ENCODE data around the gene UNC13C. TPM values are rescaled to one million over a fixed set of nuclear protein-coding genes. Genes with fewer than 3 reads are reported as not detected.

The UNC13C gene
- total RNA-seq, 1 experiment from 2014 or later = not detected

DNA sequence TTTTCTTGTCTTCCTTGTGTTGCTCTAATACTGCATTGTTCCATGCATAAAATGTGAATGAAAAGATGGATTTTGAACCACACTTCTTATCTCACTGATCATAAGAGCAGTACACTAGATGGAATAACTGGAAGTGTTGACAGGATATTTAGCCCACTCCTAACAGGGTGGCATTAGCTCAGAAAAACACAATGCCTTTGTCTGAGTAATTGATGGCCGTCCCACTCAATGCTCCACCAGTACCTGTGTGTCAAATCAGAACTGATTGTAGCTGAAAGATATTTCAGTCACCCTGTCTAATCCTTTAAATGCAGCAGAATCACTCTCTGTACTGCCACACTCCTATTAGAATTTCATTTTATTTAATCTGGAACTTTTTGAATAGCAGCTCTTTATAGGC, 526.5 kb downstream of the UNC13C start:
- ATAC-seq = no peak
- no TSS peak for BruUV-seq (replicated peaks)
- Histone ChIP-seq H3K4me1 (ENCODE audit: control insufficient read depth in 1 of 2, insufficient read depth in 2 of 2, low read length in 2 of 2) (no peaks in the 10 kb centered on the region), H3K4me2 (ENCODE audit: low read length) (no peak overlapping the region), H3K9me3 (ENCODE audit: control insufficient read depth in 1 of 2, insufficient read depth in 1 of 2, low read depth in 1 of 2, low read length in 2 of 2) (peaks cover 0 to 27% of the 10 kb centered on the region in 2 experiments; a peak in 2 of 4 replicates), H3K27ac (ENCODE audit: low read depth, low read length) (no peak overlapping the region), H2AFZ (ENCODE audit: low read depth, low read length, poor library complexity, severe bottlenecking) (no peak overlapping the region), H3K4me3 (replicated peaks in 1 of 2; ENCODE audit: low read depth in 1 of 2, low read length in 2 of 2) (no peak overlapping the region), H3K27me3 (ENCODE audit: insufficient read depth, low read length) (no peaks in the 10 kb centered on the region), H3K36me3 (ENCODE audit: control insufficient read depth in 1 of 2, insufficient read depth in 2 of 2, low read length in 2 of 2) (no peaks in the 10 kb centered on the region), H4K20me1 (ENCODE audit: insufficient read depth) (no peaks in the 10 kb centered on the region), H3K79me2 (ENCODE audit: insufficient read depth, low read length) (no peaks in the 10 kb centered on the region), H3K9me2 (ENCODE audit: insufficient read depth) (no peaks in the 10 kb centered on the region), H3K9ac (ENCODE audit: low read length) (no peak overlapping the region)
- TF ChIP-seq ZNF274 (IDR thresholded peaks at IDR 0.05; ENCODE audit: low read depth, low read length) (no peak), JUND (IDR thresholded peaks at IDR 0.05) (no peak), POLR2AphosphoS5 (IDR thresholded peaks at IDR 0.05; ENCODE audit: low read depth, low read length) (no peak), RAD21 (IDR thresholded peaks at IDR 0.05; ENCODE audit: low read depth) (no peak), SP1 (IDR thresholded peaks at IDR 0.05; ENCODE audit: low read depth) (no peak), ELF1 (IDR thresholded peaks at IDR 0.05; ENCODE audit: borderline replicate concordance, low read depth) (no peak), SIN3A (IDR thresholded peaks at IDR 0.05; ENCODE audit: low read depth) (no peak)
- TF ChIP-seq, protein P1, sequence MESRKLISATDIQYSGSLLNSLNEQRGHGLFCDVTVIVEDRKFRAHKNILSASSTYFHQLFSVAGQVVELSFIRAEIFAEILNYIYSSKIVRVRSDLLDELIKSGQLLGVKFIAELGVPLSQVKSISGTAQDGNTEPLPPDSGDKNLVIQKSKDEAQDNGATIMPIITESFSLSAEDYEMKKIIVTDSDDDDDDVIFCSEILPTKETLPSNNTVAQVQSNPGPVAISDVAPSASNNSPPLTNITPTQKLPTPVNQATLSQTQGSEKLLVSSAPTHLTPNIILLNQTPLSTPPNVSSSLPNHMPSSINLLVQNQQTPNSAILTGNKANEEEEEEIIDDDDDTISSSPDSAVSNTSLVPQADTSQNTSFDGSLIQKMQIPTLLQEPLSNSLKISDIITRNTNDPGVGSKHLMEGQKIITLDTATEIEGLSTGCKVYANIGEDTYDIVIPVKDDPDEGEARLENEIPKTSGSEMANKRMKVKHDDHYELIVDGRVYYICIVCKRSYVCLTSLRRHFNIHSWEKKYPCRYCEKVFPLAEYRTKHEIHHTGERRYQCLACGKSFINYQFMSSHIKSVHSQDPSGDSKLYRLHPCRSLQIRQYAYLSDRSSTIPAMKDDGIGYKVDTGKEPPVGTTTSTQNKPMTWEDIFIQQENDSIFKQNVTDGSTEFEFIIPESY (IDR thresholded peaks at IDR 0.05; ENCODE audit: extremely low read depth, insufficient replicate concordance, low read length) = no peak
- ChIA-PET POLR2A (no interaction called here), RAD21 (ENCODE audit: low non-redundant PET in 1 of 2, low total read pairs in 2 of 2, uncharacterized antibody in 2 of 2, unreplicated experiment in 2 of 2) (no interaction called here), CTCF (no interaction called here)
- intact Hi-C loops (cut with micrococcal nuclease) = no loop called here
- no peak for DNase-seq (ENCODE audit: low read depth, low spot score)

DNA sequence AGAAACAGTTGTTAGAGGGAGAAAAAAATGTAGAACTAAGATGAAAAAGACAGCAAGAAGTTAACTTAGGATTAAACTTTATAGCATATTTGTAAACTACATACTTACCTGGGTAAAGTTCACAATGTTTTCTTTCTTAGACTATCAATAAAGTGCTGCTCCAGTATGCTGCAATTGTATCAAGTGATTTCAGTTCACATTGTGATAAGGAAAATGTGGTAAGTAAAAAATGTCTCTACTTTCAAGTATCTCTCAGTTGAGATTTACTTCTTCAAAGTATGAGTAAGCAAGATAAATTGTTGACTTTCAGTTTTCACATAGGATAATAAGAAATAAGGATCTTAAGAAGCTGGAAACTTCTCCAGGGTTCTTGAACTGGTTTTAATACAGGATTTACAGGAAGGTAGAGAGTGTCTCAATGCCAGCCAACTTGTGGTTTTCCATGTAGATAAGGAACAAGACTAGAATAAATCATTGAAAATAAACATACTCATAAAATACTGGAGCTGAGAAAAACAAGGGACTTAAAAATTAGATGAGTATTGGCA, 528.8 kb downstream of the UNC13C start:
- intact Hi-C loops (cut with micrococcal nuclease) = no loop called here
- POLR2A ChIA-PET = no interaction called here
- ATAC-seq = no peak

More for the DNA sequence above, 528.8 kb downstream of the UNC13C start:
- Histone ChIP-seq H3K9ac (ENCODE audit: low read length) (no peak overlapping the region), H3K9me3 (ENCODE audit: control insufficient read depth in 1 of 2, insufficient read depth in 1 of 2, low read depth in 1 of 2, low read length in 2 of 2) (peaks cover 3 to 31% of the 10 kb centered on the region in 2 experiments; a peak in 2 of 4 replicates), H3K79me2 (ENCODE audit: insufficient read depth, low read length) (no peaks in the 10 kb centered on the region), H4K20me1 (ENCODE audit: insufficient read depth) (no peaks in the 10 kb centered on the region), H3K9me2 (ENCODE audit: insufficient read depth) (no peaks in the 10 kb centered on the region), H3K36me3 (ENCODE audit: control insufficient read depth in 1 of 2, insufficient read depth in 2 of 2, low read length in 2 of 2) (no peaks in the 10 kb centered on the region), H3K27ac (ENCODE audit: low read depth, low read length) (no peak overlapping the region), H3K27me3 (ENCODE audit: insufficient read depth, low read length) (no peaks in the 10 kb centered on the region), H3K4me3 (replicated peaks in 1 of 2; ENCODE audit: low read depth in 1 of 2, low read length in 2 of 2) (no peak overlapping the region), H2AFZ (ENCODE audit: low read depth, low read length, poor library complexity, severe bottlenecking) (no peak overlapping the region), H3K4me2 (ENCODE audit: low read length) (no peak overlapping the region), H3K4me1 (ENCODE audit: control insufficient read depth in 1 of 2, insufficient read depth in 2 of 2, low read length in 2 of 2) (no peaks in the 10 kb centered on the region)
- RAD21 ChIA-PET (ENCODE audit: low non-redundant PET in 1 of 2, low total read pairs in 2 of 2, uncharacterized antibody in 2 of 2, unreplicated experiment in 2 of 2) = no interaction called here
- no TSS peak for BruUV-seq (replicated peaks)
- no peak for DNase-seq (ENCODE audit: low read depth, low spot score)
- TF ChIP-seq FOSL1 (IDR thresholded peaks at IDR 0.05; ENCODE audit: low read depth) (no peak), CEBPB (IDR thresholded peaks at IDR 0.05; ENCODE audit: low read depth) (no peak), EZH2phosphoT487 (IDR thresholded peaks at IDR 0.05; ENCODE audit: borderline replicate concordance) (no peak)
- TF ChIP-seq, protein P2, sequence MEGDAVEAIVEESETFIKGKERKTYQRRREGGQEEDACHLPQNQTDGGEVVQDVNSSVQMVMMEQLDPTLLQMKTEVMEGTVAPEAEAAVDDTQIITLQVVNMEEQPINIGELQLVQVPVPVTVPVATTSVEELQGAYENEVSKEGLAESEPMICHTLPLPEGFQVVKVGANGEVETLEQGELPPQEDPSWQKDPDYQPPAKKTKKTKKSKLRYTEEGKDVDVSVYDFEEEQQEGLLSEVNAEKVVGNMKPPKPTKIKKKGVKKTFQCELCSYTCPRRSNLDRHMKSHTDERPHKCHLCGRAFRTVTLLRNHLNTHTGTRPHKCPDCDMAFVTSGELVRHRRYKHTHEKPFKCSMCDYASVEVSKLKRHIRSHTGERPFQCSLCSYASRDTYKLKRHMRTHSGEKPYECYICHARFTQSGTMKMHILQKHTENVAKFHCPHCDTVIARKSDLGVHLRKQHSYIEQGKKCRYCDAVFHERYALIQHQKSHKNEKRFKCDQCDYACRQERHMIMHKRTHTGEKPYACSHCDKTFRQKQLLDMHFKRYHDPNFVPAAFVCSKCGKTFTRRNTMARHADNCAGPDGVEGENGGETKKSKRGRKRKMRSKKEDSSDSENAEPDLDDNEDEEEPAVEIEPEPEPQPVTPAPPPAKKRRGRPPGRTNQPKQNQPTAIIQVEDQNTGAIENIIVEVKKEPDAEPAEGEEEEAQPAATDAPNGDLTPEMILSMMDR (IDR thresholded peaks at IDR 0.05 in 2 of 3, conservative IDR thresholded peaks at IDR 0.05 in 1 of 3; ENCODE audit: borderline replicate concordance in 1 of 3, insufficient read depth in 1 of 3, low read depth in 2 of 3, low read length in 2 of 3) = no peak
- TF ChIP-seq, protein P3, sequence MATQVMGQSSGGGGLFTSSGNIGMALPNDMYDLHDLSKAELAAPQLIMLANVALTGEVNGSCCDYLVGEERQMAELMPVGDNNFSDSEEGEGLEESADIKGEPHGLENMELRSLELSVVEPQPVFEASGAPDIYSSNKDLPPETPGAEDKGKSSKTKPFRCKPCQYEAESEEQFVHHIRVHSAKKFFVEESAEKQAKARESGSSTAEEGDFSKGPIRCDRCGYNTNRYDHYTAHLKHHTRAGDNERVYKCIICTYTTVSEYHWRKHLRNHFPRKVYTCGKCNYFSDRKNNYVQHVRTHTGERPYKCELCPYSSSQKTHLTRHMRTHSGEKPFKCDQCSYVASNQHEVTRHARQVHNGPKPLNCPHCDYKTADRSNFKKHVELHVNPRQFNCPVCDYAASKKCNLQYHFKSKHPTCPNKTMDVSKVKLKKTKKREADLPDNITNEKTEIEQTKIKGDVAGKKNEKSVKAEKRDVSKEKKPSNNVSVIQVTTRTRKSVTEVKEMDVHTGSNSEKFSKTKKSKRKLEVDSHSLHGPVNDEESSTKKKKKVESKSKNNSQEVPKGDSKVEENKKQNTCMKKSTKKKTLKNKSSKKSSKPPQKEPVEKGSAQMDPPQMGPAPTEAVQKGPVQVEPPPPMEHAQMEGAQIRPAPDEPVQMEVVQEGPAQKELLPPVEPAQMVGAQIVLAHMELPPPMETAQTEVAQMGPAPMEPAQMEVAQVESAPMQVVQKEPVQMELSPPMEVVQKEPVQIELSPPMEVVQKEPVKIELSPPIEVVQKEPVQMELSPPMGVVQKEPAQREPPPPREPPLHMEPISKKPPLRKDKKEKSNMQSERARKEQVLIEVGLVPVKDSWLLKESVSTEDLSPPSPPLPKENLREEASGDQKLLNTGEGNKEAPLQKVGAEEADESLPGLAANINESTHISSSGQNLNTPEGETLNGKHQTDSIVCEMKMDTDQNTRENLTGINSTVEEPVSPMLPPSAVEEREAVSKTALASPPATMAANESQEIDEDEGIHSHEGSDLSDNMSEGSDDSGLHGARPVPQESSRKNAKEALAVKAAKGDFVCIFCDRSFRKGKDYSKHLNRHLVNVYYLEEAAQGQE (IDR thresholded peaks at IDR 0.05; ENCODE audit: low read depth) = no peak
- CTCF ChIA-PET = no interaction called here

Data from HCT116 (cell line).